Measurements from ENCODE around the gene GALNTL6.
"Not testable (repeated sequence)": the region's sequence is repeated elsewhere in the genome, so short reads cannot be mapped to it uniquely, and the experiment has no call there.

The GALNTL6 gene

GRCh38 chr4:172727631-172728030, 914.4 kb downstream of the GALNTL6 start:
- H3K36me3 Mint-ChIP-seq, result no peaks in the 10 kb centered on the region

GRCh38 chr4:172733645-172734044, 920.4 kb downstream of the GALNTL6 start:
- not testable (repeated sequence) for DNase-seq; H3K36me3 Mint-ChIP-seq; H3K27ac Mint-ChIP-seq; H3K27me3 Mint-ChIP-seq; H3K4me3 Mint-ChIP-seq; H3K4me1 Mint-ChIP-seq; ATAC-seq (replicated peaks)
- peaks cover 32 to 34% of the 10 kb centered on the region in 2 donors for H3K9me3 Mint-ChIP-seq

More at GRCh38 chr4:172727631-172728030, 914.4 kb downstream of the GALNTL6 start:
- peaks cover 8 to 14% of the 10 kb centered on the region in 2 donors for H3K9me3 Mint-ChIP-seq
- no peak for DNase-seq
- no peak overlapping the region for H3K4me3 Mint-ChIP-seq
- no peaks in the 10 kb centered on the region for H3K27me3 Mint-ChIP-seq
- H3K27ac Mint-ChIP-seq, result no peak overlapping the region
- no peaks in the 10 kb centered on the region for H3K4me1 Mint-ChIP-seq
- ATAC-seq (replicated peaks), result no peak

- ATAC-seq (replicated peaks), result no peak
- Mint-ChIP-seq H3K4me1 (no peaks in the 10 kb centered on the region), H3K27ac (no peak overlapping the region), H3K36me3 (peaks cover 2 to 4% of the 10 kb centered on the region in 2 donors), H3K9me3 (peaks cover 32% of the 10 kb centered on the region in 2 donors), H3K4me3 (no peak overlapping the region), H3K27me3 (no peaks in the 10 kb centered on the region)
- DNase-seq, result no peak
These were observed 921.4 kb downstream of the GALNTL6 start for GRCh38 chr4:172734555-172734954.

GRCh38 chr4:172736046-172736445, 922.8 kb downstream of the GALNTL6 start:
- DNase-seq (no peak), ATAC-seq (replicated peaks) (no peak)
- no peak overlapping the region for H3K4me3 Mint-ChIP-seq
- peaks cover 30 to 32% of the 10 kb centered on the region in 2 donors for H3K9me3 Mint-ChIP-seq
- H3K27ac Mint-ChIP-seq, result no peak overlapping the region
- no peaks in the 10 kb centered on the region for H3K4me1 Mint-ChIP-seq
- peaks cover 2 to 4% of the 10 kb centered on the region in 2 donors for H3K36me3 Mint-ChIP-seq
- H3K27me3 Mint-ChIP-seq, result no peaks in the 10 kb centered on the region

- Mint-ChIP-seq H3K36me3 (peaks cover 2 to 3% of the 10 kb centered on the region in 2 donors), H3K27ac (no peak overlapping the region), H3K27me3 (no peaks in the 10 kb centered on the region), H3K4me3 (no peak overlapping the region), H3K9me3 (peaks cover 13% of the 10 kb centered on the region in 2 donors), H3K4me1 (no peaks in the 10 kb centered on the region)
- DNase-seq (no peak), ATAC-seq (replicated peaks) (peak in 1 of 2 donors; percentile 33)
These were observed 927.2 kb downstream of the GALNTL6 start for GRCh38 chr4:172740434-172740833.

GRCh38 chr4:172750910-172751309, 937.7 kb downstream of the GALNTL6 start:
- no peak overlapping the region for H3K4me3 Mint-ChIP-seq
- peaks cover 3% of the 10 kb centered on the region in 2 donors for H3K9me3 Mint-ChIP-seq
- H3K27me3 Mint-ChIP-seq, result no peaks in the 10 kb centered on the region
- ATAC-seq (replicated peaks) (peak; percentile 97 to 99), DNase-seq (no peak)
- H3K36me3 Mint-ChIP-seq, result no peaks in the 10 kb centered on the region
- no peak overlapping the region for H3K27ac Mint-ChIP-seq
- H3K4me1 Mint-ChIP-seq, result peaks cover 2 to 5% of the 10 kb centered on the region in 2 donors

- H3K9me3 Mint-ChIP-seq, result peaks cover 3% of the 10 kb centered on the region in 2 donors
- ATAC-seq (replicated peaks) (peak; percentile 14 to 19), DNase-seq (no peak)
- no peaks in the 10 kb centered on the region for H3K27me3 Mint-ChIP-seq
- H3K4me1 Mint-ChIP-seq, result peaks cover 2 to 5% of the 10 kb centered on the region in 2 donors
- no peak overlapping the region for H3K27ac Mint-ChIP-seq
- H3K4me3 Mint-ChIP-seq, result no peak overlapping the region
- H3K36me3 Mint-ChIP-seq, result no peaks in the 10 kb centered on the region
These were observed 938.3 kb downstream of the GALNTL6 start for GRCh38 chr4:172751550-172751949.

- H3K4me1 Mint-ChIP-seq, result no peaks in the 10 kb centered on the region
- H3K4me3 Mint-ChIP-seq, result no peak overlapping the region
- H3K27ac Mint-ChIP-seq, result no peak overlapping the region
- ATAC-seq (replicated peaks) (peak; percentile 61 to 67), DNase-seq (no peak)
- no peaks in the 10 kb centered on the region for H3K27me3 Mint-ChIP-seq
- H3K9me3 Mint-ChIP-seq, result peaks cover 1 to 6% of the 10 kb centered on the region in 2 donors
- H3K36me3 Mint-ChIP-seq, result no peaks in the 10 kb centered on the region
These were observed 945.6 kb downstream of the GALNTL6 start for GRCh38 chr4:172758586-172759340.

GRCh38 chr4:172760512-172760911, 947.3 kb downstream of the GALNTL6 start:
- DNase-seq (no peak), ATAC-seq (replicated peaks) (no peak)
- no peaks in the 10 kb centered on the region for H3K4me1 Mint-ChIP-seq
- H3K27me3 Mint-ChIP-seq, result no peaks in the 10 kb centered on the region
- no peak overlapping the region for H3K27ac Mint-ChIP-seq
- H3K9me3 Mint-ChIP-seq, result peaks cover 0 to 6% of the 10 kb centered on the region in 2 donors
- no peak overlapping the region for H3K4me3 Mint-ChIP-seq
- no peaks in the 10 kb centered on the region for H3K36me3 Mint-ChIP-seq

GRCh38 chr4:172762895-172763294, 949.7 kb downstream of the GALNTL6 start:
- Mint-ChIP-seq H3K36me3 (no peaks in the 10 kb centered on the region), H3K4me3 (no peak overlapping the region)

GRCh38 chr4:172770787-172771186, 957.6 kb downstream of the GALNTL6 start:
- Mint-ChIP-seq H3K4me3 (no peak overlapping the region), H3K27ac (no peak overlapping the region), H3K9me3 (peaks cover 0 to 4% of the 10 kb centered on the region in 2 donors), H3K27me3 (no peaks in the 10 kb centered on the region), H3K4me1 (no peaks in the 10 kb centered on the region), H3K36me3 (no peaks in the 10 kb centered on the region)
- ATAC-seq (replicated peaks) (no peak), DNase-seq (no peak)

More at GRCh38 chr4:172762895-172763294, 949.7 kb downstream of the GALNTL6 start:
- DNase-seq (no peak), ATAC-seq (replicated peaks) (no peak)
- no peaks in the 10 kb centered on the region for H3K27me3 Mint-ChIP-seq
- H3K27ac Mint-ChIP-seq, result no peak overlapping the region
- H3K4me1 Mint-ChIP-seq, result no peaks in the 10 kb centered on the region
- peaks cover 0 to 6% of the 10 kb centered on the region in 2 donors for H3K9me3 Mint-ChIP-seq

GRCh38 chr4:172772781-172773180, 959.6 kb downstream of the GALNTL6 start:
- ATAC-seq (replicated peaks) (no peak), DNase-seq (no peak)
- Mint-ChIP-seq H3K9me3 (peaks cover 0 to 4% of the 10 kb centered on the region in 2 donors), H3K4me1 (no peaks in the 10 kb centered on the region), H3K27me3 (no peaks in the 10 kb centered on the region), H3K36me3 (no peaks in the 10 kb centered on the region), H3K27ac (no peak overlapping the region), H3K4me3 (no peak overlapping the region)

- peaks cover 0 to 2% of the 10 kb centered on the region in 2 donors for H3K9me3 Mint-ChIP-seq
- H3K36me3 Mint-ChIP-seq, result no peaks in the 10 kb centered on the region
- H3K27ac Mint-ChIP-seq, result no peak overlapping the region
- no peaks in the 10 kb centered on the region for H3K4me1 Mint-ChIP-seq
- no peak for ATAC-seq (replicated peaks)
- DNase-seq, result no peak
- H3K4me3 Mint-ChIP-seq, result no peak overlapping the region
- H3K27me3 Mint-ChIP-seq, result no peaks in the 10 kb centered on the region
These were observed 963.1 kb downstream of the GALNTL6 start for GRCh38 chr4:172776203-172776861.

GRCh38 chr4:172777729-172778431, 964.7 kb downstream of the GALNTL6 start:
- Mint-ChIP-seq H3K27me3 (no peaks in the 10 kb centered on the region), H3K27ac (no peak overlapping the region), H3K4me1 (no peaks in the 10 kb centered on the region), H3K36me3 (no peaks in the 10 kb centered on the region), H3K9me3 (no peaks in the 10 kb centered on the region), H3K4me3 (no peak overlapping the region)
- no peak for ATAC-seq (replicated peaks)
- DNase-seq, result no peak
